Astrocyte of the cerebellum (primary cell): ENCODE results near the gene PPY.
"Not testable (repeated sequence)": the region's sequence is repeated elsewhere in the genome, so short reads cannot be mapped to it uniquely, and the experiment has no call there.

Source experiments
- DNase-seq: peaks from one replicate; pipeline ENCODE4 v3.0.0-alpha.2; 2011; ENCODE audit warnings: low read depth
- H3K4me3 ChIP-seq: 2 replicates; pipeline ENCODE4 v1.5.1; 2011; ENCODE audit warnings: mild to moderate bottlenecking, low read depth, low read length, moderate library complexity
- in situ Hi-C: cut with HindIII; loops from 2 replicates; pipeline ENCODE4 v1.10.0; 2017; ENCODE audit warnings: low sequenced_read_pairs
- TF ChIP-seq, protein P1 (sequence below): IDR thresholded peaks from 2 replicates; pipeline ENCODE4 v1.5.1; 2012; ENCODE audit warnings: low read length, low read depth, moderate library complexity, mild to moderate bottlenecking; ENCODE audit errors: missing control alignments

Gene PPY

DNA sequence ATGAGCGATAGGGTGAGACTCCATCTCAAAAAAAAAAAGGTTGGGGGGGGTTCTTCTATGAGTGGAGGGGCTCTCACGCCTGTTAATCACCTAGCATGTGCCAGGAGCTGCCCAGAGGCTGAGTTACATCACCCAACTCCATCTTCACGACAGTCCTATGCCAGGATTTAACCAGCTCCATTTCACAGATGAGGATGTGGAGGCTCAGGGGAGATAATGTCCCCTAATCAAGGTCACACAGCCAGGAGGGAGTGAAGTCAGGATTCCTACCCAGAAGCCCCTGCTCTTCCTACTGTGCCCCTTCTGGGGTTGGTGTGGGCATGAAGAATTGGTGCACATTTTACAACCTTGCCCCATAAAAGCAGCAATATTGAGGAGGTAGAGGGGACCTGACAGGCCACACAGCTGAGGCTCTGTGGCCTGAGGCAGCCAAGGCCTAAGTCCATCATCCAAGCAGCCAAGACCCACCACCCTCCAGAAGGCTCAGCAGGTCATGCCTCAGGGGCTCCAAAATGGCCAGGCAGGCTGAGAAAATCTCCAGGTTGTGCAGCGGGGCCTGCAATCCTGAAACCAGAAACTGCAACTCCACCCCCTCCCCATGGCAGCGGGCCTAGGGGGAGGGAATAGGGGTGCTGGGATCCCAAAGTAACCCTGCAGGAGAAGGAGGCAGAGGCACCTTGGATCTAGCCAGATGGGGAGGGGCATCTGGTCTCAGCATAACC is 6.9 kb downstream of the PPY start:
- no peak for DNase-seq
- no peak overlapping the region for H3K4me3 ChIP-seq
- TF ChIP-seq, protein P1, sequence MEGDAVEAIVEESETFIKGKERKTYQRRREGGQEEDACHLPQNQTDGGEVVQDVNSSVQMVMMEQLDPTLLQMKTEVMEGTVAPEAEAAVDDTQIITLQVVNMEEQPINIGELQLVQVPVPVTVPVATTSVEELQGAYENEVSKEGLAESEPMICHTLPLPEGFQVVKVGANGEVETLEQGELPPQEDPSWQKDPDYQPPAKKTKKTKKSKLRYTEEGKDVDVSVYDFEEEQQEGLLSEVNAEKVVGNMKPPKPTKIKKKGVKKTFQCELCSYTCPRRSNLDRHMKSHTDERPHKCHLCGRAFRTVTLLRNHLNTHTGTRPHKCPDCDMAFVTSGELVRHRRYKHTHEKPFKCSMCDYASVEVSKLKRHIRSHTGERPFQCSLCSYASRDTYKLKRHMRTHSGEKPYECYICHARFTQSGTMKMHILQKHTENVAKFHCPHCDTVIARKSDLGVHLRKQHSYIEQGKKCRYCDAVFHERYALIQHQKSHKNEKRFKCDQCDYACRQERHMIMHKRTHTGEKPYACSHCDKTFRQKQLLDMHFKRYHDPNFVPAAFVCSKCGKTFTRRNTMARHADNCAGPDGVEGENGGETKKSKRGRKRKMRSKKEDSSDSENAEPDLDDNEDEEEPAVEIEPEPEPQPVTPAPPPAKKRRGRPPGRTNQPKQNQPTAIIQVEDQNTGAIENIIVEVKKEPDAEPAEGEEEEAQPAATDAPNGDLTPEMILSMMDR = no peak
- in situ Hi-C loops = no loop called here

GRCh38 chr17:43932923-43933322 is 9.4 kb downstream of the PPY start:
- TF ChIP-seq, protein P1 = no peak
- DNase-seq = no peak
- H3K4me3 ChIP-seq = no peak overlapping the region
- in situ Hi-C loops = no loop called here

DNA sequence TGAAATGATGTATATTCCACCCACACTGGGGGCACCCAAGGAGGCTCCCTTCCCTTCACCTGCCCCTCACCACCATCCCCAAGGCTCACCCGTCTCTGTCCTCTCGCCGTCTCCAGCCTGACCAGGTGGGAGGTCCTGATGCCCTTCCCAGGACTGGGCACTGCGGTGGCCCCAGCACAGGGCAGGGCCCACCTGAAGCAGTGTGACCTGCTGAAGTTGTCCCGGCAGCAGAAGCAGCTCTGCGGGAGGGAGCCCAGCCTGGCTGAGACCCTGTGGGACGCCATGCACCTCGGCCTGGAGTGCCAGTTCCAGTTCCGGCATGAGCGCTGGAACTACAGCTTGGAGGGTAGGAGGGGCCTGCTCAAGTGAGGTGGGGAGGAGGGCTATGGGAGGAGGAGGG is 9.9 kb downstream of the PPY start:
- TF ChIP-seq, protein P1 = no peak
- no peak for DNase-seq
- H3K4me3 ChIP-seq = no peak overlapping the region
- in situ Hi-C loops = no loop called here

DNA sequence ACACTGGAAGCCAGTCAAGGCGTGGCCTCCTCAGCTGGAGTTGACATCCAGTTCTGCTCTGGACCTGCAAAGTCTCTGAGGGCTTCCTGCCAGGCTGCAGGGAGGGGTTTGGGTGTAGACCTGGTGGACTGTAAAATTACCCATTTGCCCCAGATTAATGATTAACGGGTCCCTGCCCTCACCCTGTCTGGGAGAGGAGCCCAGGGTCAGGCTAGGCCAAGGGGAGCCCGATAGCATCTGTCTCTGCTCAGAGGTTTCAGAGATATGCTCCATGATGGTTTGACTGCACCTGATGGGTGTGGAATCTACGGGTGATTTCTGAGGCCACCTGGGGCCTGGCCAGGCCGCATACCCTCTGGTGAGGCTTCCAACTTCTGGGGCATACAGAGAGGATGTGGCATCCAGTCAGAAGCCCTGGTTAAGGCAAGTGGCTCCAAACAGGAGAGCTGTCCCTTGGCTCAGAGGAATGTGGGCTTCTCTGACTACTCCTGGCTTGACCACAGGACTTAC is 11.2 kb downstream of the PPY start:
- H3K4me3 ChIP-seq = no peak overlapping the region
- TF ChIP-seq, protein P1 = no peak
- DNase-seq = no peak
- in situ Hi-C loops = no loop called here

DNA sequence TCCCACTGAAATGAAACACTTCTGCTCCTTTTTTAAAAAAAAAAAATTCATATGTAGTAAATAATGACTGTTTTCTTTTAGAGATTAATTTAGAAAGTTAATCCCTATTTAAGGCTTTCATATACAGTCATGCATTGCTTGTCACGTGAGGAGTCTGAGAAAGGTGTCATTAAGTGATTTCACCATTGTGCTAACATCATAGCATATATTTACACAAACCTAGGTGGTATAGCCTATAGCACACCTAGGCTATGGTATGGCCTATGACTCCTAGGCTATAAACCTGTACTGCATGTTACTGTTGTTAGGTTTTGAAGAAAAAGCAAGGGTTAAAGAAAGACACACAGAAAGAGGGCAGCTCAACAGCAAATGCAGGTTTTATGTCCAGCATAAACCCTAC is 13.7 kb downstream of the PPY start:
- in situ Hi-C loops = loop anchor here (5.0 kb wide), 1 partner anchor 84 kb away; the partner anchor contains the start of gene TMEM101
- no peak overlapping the region for H3K4me3 ChIP-seq
- TF ChIP-seq, protein P1 = no peak
- no peak for DNase-seq

DNA sequence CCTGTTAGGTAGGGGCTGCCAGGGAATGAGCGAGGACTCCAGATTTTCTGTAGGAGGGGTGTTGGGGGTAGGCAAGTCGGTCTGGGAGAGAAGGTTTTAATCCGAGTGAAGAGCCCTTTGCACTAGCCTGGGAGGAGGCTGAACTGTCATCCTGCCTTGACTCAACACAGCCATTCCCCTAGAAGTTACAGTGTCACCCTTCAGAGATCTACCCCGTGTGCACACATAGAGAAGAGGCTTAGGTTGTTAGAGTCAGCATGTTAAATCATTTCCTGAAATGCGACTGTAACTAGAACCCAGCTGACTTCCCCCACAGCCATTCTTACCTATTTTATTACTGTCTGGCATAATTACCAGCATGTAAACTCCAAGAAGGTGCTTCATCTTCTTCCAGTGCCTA is 14.3 kb downstream of the PPY start:
- not testable (repeated sequence) for H3K4me3 ChIP-seq, DNase-seq
- in situ Hi-C loops = loop anchor here (5.0 kb wide), 1 partner anchor 84 kb away; the partner anchor contains the start of gene TMEM101
